HUES48 (cell line): ENCODE results near the gene RAG2.

Experiments used
- H3K27ac ChIP-seq: one replicate; pipeline ENCODE4 v1.7.0; 2013; ENCODE audit warnings: low read depth, low read length, inconsistent platforms
- H3K27me3 ChIP-seq: 2 replicates; pipeline ENCODE4 v1.6.1; 2013; ENCODE audit warnings: mild to moderate bottlenecking, low read length; ENCODE audit not compliant: control insufficient read depth, insufficient read depth
- H3K36me3 ChIP-seq: 2 replicates; pipeline ENCODE4 v1.6.1; 2013; ENCODE audit warnings: low read length; ENCODE audit not compliant: control insufficient read depth, insufficient read depth
- H3K4me1 ChIP-seq: 2 replicates; pipeline ENCODE4 v1.6.1; 2013; ENCODE audit warnings: mild to moderate bottlenecking, low read length; ENCODE audit not compliant: control insufficient read depth, insufficient read depth
- H3K4me3 ChIP-seq: 2 replicates; pipeline ENCODE4 v1.5.1; 2013; ENCODE audit warnings: mild to moderate bottlenecking, low read depth, low read length
- H3K9ac ChIP-seq: 2 replicates; pipeline ENCODE4 v1.6.1; 2013; ENCODE audit warnings: mild to moderate bottlenecking, low read depth, low read length, moderate library complexity
- H3K9me3 ChIP-seq: 2 replicates; pipeline ENCODE4 v1.6.1; 2013; ENCODE audit warnings: low read length; ENCODE audit not compliant: control insufficient read depth, insufficient read depth

Gene RAG2

DNA sequence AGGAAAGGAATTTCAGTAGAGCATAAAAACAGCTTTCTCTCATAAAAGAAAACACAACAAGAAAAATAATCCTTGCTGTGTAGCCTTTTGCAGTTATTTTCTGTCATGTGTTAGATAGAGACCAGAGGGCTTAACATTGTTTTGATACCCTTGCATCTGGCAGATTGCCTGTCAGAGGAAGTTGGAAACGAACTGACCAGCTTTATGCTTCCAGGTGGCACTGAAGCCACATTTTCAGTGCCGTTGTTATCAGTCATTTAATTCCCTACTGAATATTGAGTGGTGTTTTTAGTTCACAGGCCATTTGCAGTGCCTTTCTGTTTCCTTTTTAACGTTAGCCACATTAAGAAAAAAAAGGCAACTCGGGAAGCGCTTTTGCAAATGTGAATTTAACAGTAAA, 21.5 kb upstream of the RAG2 start:
- Histone ChIP-seq H3K4me1 (no peaks in the 10 kb centered on the region), H3K4me3 (no peak overlapping the region), H3K9me3 (no peaks in the 10 kb centered on the region), H3K9ac (no peak overlapping the region), H3K36me3 (no peaks in the 10 kb centered on the region), H3K27me3 (no peaks in the 10 kb centered on the region), H3K27ac (no peak overlapping the region)

GRCh38 chr11:36618363-36619047, 20.5 kb upstream of the RAG2 start:
- Histone ChIP-seq H3K4me1 (no peaks in the 10 kb centered on the region), H3K27ac (no peak overlapping the region), H3K9me3 (no peaks in the 10 kb centered on the region), H3K27me3 (no peaks in the 10 kb centered on the region), H3K9ac (no peak overlapping the region), H3K4me3 (no peak overlapping the region), H3K36me3 (no peaks in the 10 kb centered on the region)

DNA sequence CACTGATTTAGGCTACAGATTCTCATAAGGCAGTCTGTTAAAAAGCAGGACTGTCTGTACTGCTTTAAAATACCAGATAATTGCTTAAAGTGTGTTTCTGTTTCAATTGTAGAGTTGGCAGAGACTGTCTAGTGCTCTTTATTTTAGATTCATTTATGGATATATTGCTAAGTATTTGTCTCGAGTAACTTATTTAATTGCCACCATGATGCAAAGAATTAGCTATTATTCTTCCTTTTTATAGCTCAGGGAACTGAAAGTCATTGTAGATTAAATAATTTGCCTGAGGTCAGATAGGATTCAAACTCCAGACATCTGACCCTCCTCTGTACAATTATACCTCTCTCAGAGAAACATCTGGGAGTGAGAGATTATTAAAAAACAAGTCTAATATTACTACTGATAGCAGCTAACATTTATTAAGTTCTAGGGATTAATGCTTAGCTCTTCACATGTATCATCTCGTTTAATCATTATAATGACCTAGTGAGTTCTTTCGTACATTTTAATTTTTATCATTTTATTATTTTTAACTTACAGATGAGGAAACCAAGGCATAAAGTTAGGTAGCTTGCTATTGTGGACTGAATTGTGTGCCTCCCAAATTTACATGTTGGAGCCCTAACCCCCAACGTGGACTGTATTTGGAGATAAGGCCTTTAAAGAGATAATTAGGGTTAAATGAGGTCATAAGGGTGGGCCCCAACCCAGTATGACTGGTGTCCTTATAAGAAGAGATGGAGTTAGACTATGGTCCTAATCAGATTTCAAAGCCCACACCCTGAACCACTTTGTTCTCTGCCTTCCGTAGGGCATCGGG, 19.7 kb upstream of the RAG2 start:
- Histone ChIP-seq H3K9ac (no peak overlapping the region), H3K4me1 (no peaks in the 10 kb centered on the region), H3K36me3 (no peaks in the 10 kb centered on the region), H3K27me3 (no peaks in the 10 kb centered on the region), H3K27ac (no peak overlapping the region), H3K4me3 (no peak overlapping the region), H3K9me3 (no peaks in the 10 kb centered on the region)

GRCh38 chr11:36615826-36616225, 17.8 kb upstream of the RAG2 start:
- no peak overlapping the region for H3K4me3 ChIP-seq
- no peaks in the 10 kb centered on the region for H3K27me3 ChIP-seq
- H3K9ac ChIP-seq, result no peak overlapping the region
- H3K27ac ChIP-seq, result no peak overlapping the region
- H3K9me3 ChIP-seq, result no peaks in the 10 kb centered on the region
- H3K36me3 ChIP-seq, result no peaks in the 10 kb centered on the region
- H3K4me1 ChIP-seq, result no peaks in the 10 kb centered on the region

GRCh38 chr11:36609383-36609782, 11.3 kb upstream of the RAG2 start:
- Histone ChIP-seq H3K9ac (no peak overlapping the region), H3K36me3 (no peaks in the 10 kb centered on the region), H3K27ac (no peak overlapping the region), H3K4me1 (no peaks in the 10 kb centered on the region), H3K4me3 (no peak overlapping the region), H3K27me3 (no peaks in the 10 kb centered on the region), H3K9me3 (no peaks in the 10 kb centered on the region)

DNA sequence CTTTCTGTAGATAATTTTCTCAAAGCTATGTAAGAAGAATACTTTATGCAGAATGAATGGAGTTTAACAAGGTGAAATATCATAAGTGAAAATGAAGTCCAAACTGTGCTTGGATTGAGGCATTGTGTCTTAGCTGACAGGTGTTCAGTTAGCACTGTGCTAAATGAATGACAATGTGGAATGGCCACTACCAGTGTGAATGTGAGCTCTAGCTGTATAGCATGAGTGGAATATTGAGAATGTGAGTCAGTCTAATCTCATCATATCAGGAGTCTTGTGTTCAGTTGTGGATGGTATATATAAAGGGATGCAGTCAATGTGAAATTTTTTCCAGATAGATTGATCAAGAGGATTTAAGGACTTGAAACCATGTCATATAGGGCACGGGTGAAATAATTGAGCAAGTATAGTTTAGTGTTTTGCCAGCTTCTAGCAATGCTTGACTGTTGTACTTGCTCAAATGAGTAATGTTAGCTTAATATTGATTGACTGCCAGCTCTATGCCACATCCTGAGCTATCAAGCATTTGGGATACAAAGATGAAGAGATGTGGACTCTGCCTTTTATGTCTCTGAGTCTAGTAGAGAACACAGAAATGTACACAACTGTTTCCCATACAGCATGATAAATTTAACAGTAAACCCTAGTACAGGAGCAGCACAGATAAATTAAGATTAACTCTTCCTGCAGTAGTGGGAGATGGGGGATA, 10.6 kb upstream of the RAG2 start:
- no peak overlapping the region for H3K9ac ChIP-seq
- no peaks in the 10 kb centered on the region for H3K36me3 ChIP-seq
- H3K9me3 ChIP-seq, result no peaks in the 10 kb centered on the region
- no peak overlapping the region for H3K4me3 ChIP-seq
- no peaks in the 10 kb centered on the region for H3K27me3 ChIP-seq
- H3K4me1 ChIP-seq, result no peaks in the 10 kb centered on the region
- H3K27ac ChIP-seq, result no peak overlapping the region

DNA sequence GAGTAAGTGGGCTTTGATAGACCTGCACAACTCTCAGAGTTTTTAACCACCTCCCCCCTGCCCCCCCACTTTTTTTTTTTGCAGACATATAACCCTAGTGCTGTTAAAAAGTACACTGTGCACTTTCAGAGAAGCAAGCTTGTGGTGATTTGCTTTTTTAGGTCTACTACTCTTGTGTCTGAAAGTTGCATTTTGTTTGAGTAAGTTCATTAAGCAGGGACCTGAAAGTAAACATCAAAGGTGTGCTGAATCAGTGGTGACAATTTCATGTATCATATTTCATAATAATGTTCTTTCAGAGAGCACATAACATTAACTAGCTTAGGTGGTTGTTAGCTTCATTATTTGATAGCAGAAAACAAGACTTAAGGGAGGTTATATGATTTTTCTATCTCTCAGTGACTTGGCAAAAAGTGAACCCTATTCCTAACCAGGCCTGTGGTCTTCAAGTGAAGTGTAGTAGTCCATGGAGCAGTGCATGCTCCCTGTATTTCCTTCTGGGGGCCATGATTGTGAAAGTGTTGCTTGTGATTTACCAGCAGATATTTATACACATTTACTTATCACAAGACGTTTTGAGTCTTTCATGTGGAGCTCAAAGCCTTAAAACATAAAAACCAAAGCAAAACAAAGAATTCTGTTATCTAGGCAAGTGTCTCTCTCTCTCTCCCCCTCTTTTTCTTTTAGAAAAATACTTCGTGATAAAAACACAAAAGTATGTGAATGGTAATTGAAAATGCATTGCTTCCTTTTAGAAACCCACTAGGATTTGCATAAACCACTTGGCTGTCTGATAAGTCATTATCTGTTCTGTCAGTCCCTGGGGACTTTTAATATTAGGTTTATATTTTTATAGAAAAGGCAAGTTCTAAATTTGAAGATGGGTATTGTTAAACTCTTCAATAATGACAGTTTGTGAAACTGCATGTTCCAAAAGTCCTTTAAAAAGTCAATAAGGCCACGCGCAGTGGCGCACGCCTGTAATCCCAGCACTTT, 7.5 kb upstream of the RAG2 start:
- no peak overlapping the region for H3K4me3 ChIP-seq
- H3K36me3 ChIP-seq, result no peaks in the 10 kb centered on the region
- H3K27me3 ChIP-seq, result no peaks in the 10 kb centered on the region
- H3K9ac ChIP-seq, result no peak overlapping the region
- H3K9me3 ChIP-seq, result no peaks in the 10 kb centered on the region
- H3K4me1 ChIP-seq, result no peaks in the 10 kb centered on the region
- H3K27ac ChIP-seq, result no peak overlapping the region

GRCh38 chr11:36602135-36602534, 4.1 kb upstream of the RAG2 start:
- Histone ChIP-seq H3K9ac (no peak overlapping the region), H3K27me3 (no peaks in the 10 kb centered on the region), H3K9me3 (no peaks in the 10 kb centered on the region), H3K36me3 (no peaks in the 10 kb centered on the region), H3K4me1 (no peaks in the 10 kb centered on the region), H3K4me3 (no peak overlapping the region), H3K27ac (no peak overlapping the region)

DNA sequence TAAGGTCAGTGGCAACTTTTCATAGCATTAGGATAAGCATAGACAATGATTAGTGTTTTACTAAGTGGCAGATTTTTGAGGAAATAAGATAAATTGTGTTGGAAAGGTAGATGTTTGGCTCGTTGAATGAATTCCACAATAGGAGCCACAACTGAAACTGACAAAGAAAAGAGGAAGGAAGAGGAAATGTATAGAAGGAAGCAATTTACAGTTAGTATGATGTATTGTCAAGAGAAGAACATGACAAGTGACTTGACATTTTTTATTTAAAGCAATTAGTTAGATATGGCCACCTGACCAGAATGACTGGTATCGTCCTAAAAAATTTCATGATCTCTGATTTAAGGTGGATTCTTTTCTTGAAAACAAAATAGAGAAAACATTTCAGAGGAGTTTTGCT, 3.1 kb upstream of the RAG2 start:
- no peak overlapping the region for H3K4me3 ChIP-seq
- no peaks in the 10 kb centered on the region for H3K27me3 ChIP-seq
- no peaks in the 10 kb centered on the region for H3K36me3 ChIP-seq
- no peak overlapping the region for H3K27ac ChIP-seq
- H3K4me1 ChIP-seq, result no peaks in the 10 kb centered on the region
- H3K9me3 ChIP-seq, result no peaks in the 10 kb centered on the region
- no peak overlapping the region for H3K9ac ChIP-seq

GRCh38 chr11:36600180-36600579, 2.1 kb upstream of the RAG2 start:
- 0 out of 2 replicates have a peak, but pooled peaks cover 3% of the 10 kb centered on the region for H3K4me1 ChIP-seq
- no peaks in the 10 kb centered on the region for H3K36me3 ChIP-seq
- H3K4me3 ChIP-seq, result no peak overlapping the region
- no peak overlapping the region for H3K9ac ChIP-seq
- no peaks in the 10 kb centered on the region for H3K27me3 ChIP-seq
- no peak overlapping the region for H3K27ac ChIP-seq
- no peaks in the 10 kb centered on the region for H3K9me3 ChIP-seq
